ENCODE measurements around the gene LIPC. TPM values are rescaled to one million over a fixed set of nuclear protein-coding genes. Genes with fewer than 3 reads are reported as not detected.

Gene LIPC
- total and polyA plus RNA-seq, 2 donors (not counting 3 experiments of a cell fraction or from before 2014, with no cell fraction given) = not detected

DNA sequence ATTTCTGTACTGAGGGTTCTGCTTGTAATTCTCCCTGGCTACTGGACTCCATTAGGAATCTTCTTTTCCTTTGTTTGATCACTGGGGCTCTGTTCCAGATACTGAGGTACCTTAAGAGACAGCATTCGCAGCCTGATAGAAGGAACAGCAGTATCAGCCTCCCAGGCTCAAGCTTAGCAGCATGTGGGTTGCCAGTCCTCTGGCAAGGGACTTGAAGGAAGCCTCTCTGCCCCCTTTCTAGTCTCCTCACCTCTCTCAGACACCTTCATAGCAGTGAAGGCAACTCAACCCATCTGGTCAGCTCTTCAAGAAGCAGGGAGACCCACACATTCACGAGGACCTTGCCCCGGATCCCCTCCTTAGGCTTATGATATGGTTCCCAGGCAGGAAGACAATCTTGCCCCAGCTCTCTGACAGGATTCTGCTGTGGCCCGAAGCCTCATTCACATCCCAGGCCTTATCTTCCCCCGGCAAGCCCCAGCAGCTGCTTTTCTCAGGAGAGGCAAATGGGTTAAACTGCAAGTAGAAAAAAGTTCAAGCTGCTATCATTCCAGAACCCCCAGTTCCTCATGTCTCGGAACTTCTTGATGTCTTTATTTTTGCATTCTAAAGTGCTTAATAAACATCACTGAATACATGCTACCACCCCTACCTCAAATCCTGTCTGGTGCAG, 153.1 kb downstream of the LIPC start:
- ChIA-PET CTCF (interaction anchor here (1.2 kb wide), 1 partner anchor 28 kb away, joined by 3 read pairs; no protein-coding TSS in a partner anchor), POLR2A (interaction anchor here (0.6 kb wide), 1 partner anchor 82 kb away, joined by 4 read pairs; no protein-coding TSS in a partner anchor)
- Histone ChIP-seq H3K27ac (ENCODE audit: insufficient read depth, low read depth, low read length) (no peak overlapping the region), H3K4me3 (replicated peaks in 1 of 3; ENCODE audit: insufficient read depth in 1 of 3, low read depth in 1 of 3, low read length in 3 of 3) (no peak overlapping the region), H3K9me1 (replicated peaks; ENCODE audit: control insufficient read depth, extremely low read depth, insufficient read depth, low read length) (no peaks in the 10 kb centered on the region), H3K79me2 (ENCODE audit: control insufficient read depth, insufficient read depth, low read length) (no peaks in the 10 kb centered on the region), H2AFZ (ENCODE audit: low read depth, low read length) (no peak overlapping the region), H3K27me3 (ENCODE audit: control insufficient read depth in 2 of 2, insufficient read depth in 2 of 2, low read length in 2 of 2) (no peaks in the 10 kb centered on the region), H3K36me3 (ENCODE audit: control insufficient read depth in 2 of 2, extremely low read depth in 1 of 2, insufficient read depth in 2 of 2, low read length in 2 of 2) (no peaks in the 10 kb centered on the region), H3K4me1 (ENCODE audit: control insufficient read depth, extremely low read depth, insufficient read depth, low read length) (no peaks in the 10 kb centered on the region), H3K9ac (replicated peaks; ENCODE audit: extremely low read depth, insufficient read depth, low read length) (no peak overlapping the region), H3K9me3 (replicated peaks; ENCODE audit: control insufficient read depth, insufficient read depth, low read length) (no peaks in the 10 kb centered on the region), H3K4me2 (ENCODE audit: insufficient read depth, low read length) (no peak overlapping the region), H4K20me1 (replicated peaks; ENCODE audit: control insufficient read depth, extremely low read depth, insufficient read depth, low read length) (no peaks in the 10 kb centered on the region)
- TF ChIP-seq FOS (IDR thresholded peaks at IDR 0.05; ENCODE audit: borderline replicate concordance, insufficient read depth, low read length) (no peak), GATA2 (IDR thresholded peaks at IDR 0.05; ENCODE audit: insufficient read depth, insufficient read length, low read depth, low read length) (no peak), POLR2A (IDR thresholded peaks at IDR 0.05; ENCODE audit: low read depth, low read length) (no peak), EZH2 (IDR thresholded peaks at IDR 0.05; ENCODE audit: borderline replicate concordance, low read depth, low read length, severe bottlenecking) (no peak), CTCF (IDR thresholded peaks at IDR 0.05; ENCODE audit: extremely low read depth in 1 of 2, insufficient read depth in 1 of 2, low read depth in 1 of 2, low read length in 2 of 2) (no peak), MYC (IDR thresholded peaks at IDR 0.05; ENCODE audit: low read depth, low read length) (no peak), JUN (IDR thresholded peaks at IDR 0.05; ENCODE audit: borderline replicate concordance, insufficient read depth, insufficient read length, low read depth) (no peak), POLR2AphosphoS5 (IDR thresholded peaks at IDR 0.05; ENCODE audit: insufficient read depth, low read depth, low read length) (no peak)
- TF ChIP-seq, protein P1, sequence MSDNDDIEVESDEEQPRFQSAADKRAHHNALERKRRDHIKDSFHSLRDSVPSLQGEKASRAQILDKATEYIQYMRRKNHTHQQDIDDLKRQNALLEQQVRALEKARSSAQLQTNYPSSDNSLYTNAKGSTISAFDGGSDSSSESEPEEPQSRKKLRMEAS (IDR thresholded peaks at IDR 0.05; ENCODE audit: insufficient read depth, insufficient read length) = no peak
- intact Hi-C loops (cut with micrococcal nuclease) = no loop called here
- dilution Hi-C loops (cut with MboI; ENCODE audit: extremely low pct_ligation_motif_present, low sequenced_read_pairs) = no loop called here
- no peak for FAIRE-seq
- BruUV-seq (replicated peaks) = no TSS peak
- no peak for DNase-seq (ENCODE audit: low read depth, low spot score)

Measured in endothelial cell of umbilical vein (primary cell).